HCT116 (cell line): ENCODE measurements around the gene ZNF181. TPM values are rescaled to one million over a fixed set of nuclear protein-coding genes. Genes with fewer than 3 reads are reported as not detected.

Experiments
- ATAC-seq: fragments of 200-7000 bp; cut with Tn5 transposase; 2 replicates; pipeline ENCODE4 v1.9.1; 2020; ENCODE audit warnings: mild to moderate bottlenecking, moderate library complexity
- BruUV-seq: library from RNA; stranded (reverse); fragments of 400-500 nt; replicated peaks from 2 replicates; lab custom pipeline; 2021; lab: Mats Ljungman, UMichigan
- CTCF ChIA-PET: fragments of 300-600 bp; sonication (Branson Sonifier 250); formaldehyde crosslinking; loops from one replicate; lab custom pipeline; 2021; ENCODE audit warnings: antibody characterized with exemption; lab: Charles Lee
- POLR2A ChIA-PET: fragments of 300-600, 350-600 bp; sonication (Branson Sonifier 250); formaldehyde crosslinking; loops from one replicate; lab custom pipeline; 2021; ENCODE audit warnings: antibody characterized with exemption; lab: Charles Lee
- RAD21 ChIA-PET, 2 experiments: fragments of 300-600 bp; sonication (Branson Sonifier 250); formaldehyde crosslinking; loops; one replicate each; lab custom pipeline; 2023; ENCODE audit warnings: low total read pairs in 2 of 2; ENCODE audit not compliant: uncharacterized antibody in 2 of 2, unreplicated experiment in 2 of 2, low non-redundant PET in 1 of 2; lab: Charles Lee
- DNase-seq: peaks from one replicate; pipeline ENCODE4 v3.0.0-alpha.2; 2010; ENCODE audit warnings: low read depth, low spot score
- H2AFZ ChIP-seq: fragments of 200-600 bp; shearing (Covaris generic), sonication (generic); 2 replicates; pipeline ENCODE4 v1.6.1; 2017; ENCODE audit warnings: low read depth, mixed run types, mixed read lengths, antibody characterized with exemption, low read length; ENCODE audit not compliant: poor library complexity, severe bottlenecking
- H3K27ac ChIP-seq: 2 replicates; pipeline ENCODE4 v1.5.1; 2012; ENCODE audit warnings: low read depth, low read length
- H3K27me3 ChIP-seq: fragments of 200-600 bp; sonication (generic); 2 replicates; pipeline ENCODE4 v1.6.1; 2016; ENCODE audit warnings: mixed run types, low read length, mixed read lengths; ENCODE audit not compliant: insufficient read depth
- H3K36me3 ChIP-seq, 2 experiments: fragments of 200-500 bp in 1 of 2; fragments of 200-600 bp in 1 of 2; sonication (Bioruptor generic) in 1 of 2; sonication (generic) in 1 of 2; 2 replicates each; pipeline versions ENCODE4 v1.5.1 to v1.6.1; 2014 to 2016; ENCODE audit warnings: low read length in 2 of 2, inconsistent platforms in 1 of 2, mixed read lengths in 1 of 2, mixed run types in 1 of 2; ENCODE audit not compliant: insufficient read depth in 2 of 2, control insufficient read depth in 1 of 2
- H3K4me1 ChIP-seq, 2 experiments: fragments of 200-600 bp in 1 of 2; sonication (generic) in 1 of 2; 2 replicates each; pipeline versions ENCODE4 v1.5.1 to v1.6.1; 2012 to 2017; ENCODE audit warnings: low read length in 2 of 2, inconsistent platforms in 1 of 2, mild to moderate bottlenecking in 1 of 2, mixed read lengths in 1 of 2, mixed run types in 1 of 2, moderate library complexity in 1 of 2; ENCODE audit not compliant: insufficient read depth in 2 of 2, control insufficient read depth in 1 of 2
- H3K4me2 ChIP-seq: fragments of 200-600 bp; sonication (generic); 2 replicates; pipeline ENCODE4 v1.6.1; 2017; ENCODE audit warnings: mixed run types, low read length, mixed read lengths
- H3K4me3 ChIP-seq, 2 experiments: fragments of 200-600 bp in 1 of 2; sonication (generic) in 1 of 2; replicated peaks in 1 of 2; 2 replicates each; pipeline ENCODE4 v1.5.1; 2011 to 2016; ENCODE audit warnings: low read length in 2 of 2, control low read depth in 1 of 2, low read depth in 1 of 2, mild to moderate bottlenecking in 1 of 2, mixed read lengths in 1 of 2, mixed run types in 1 of 2
- H3K79me2 ChIP-seq: fragments of 200-600 bp; sonication (generic); 2 replicates; pipeline ENCODE4 v1.6.1; 2017; ENCODE audit warnings: mild to moderate bottlenecking, mixed run types, low read length, moderate library complexity, mixed read lengths; ENCODE audit not compliant: insufficient read depth
- H3K9ac ChIP-seq: fragments of 200-600 bp; sonication (generic); 2 replicates; pipeline ENCODE4 v1.6.1; 2016; ENCODE audit warnings: low read length, mixed read lengths
- H3K9me2 ChIP-seq: fragments of 200-600 bp; sonication (generic), shearing (Covaris generic); 2 replicates; pipeline ENCODE4 v1.6.1; 2017; ENCODE audit warnings: mixed run types, mild to moderate bottlenecking, moderate library complexity; ENCODE audit not compliant: insufficient read depth
- H3K9me3 ChIP-seq, 2 experiments: fragments of 200-500 bp in 1 of 2; fragments of 200-600 bp in 1 of 2; sonication (Bioruptor generic) in 1 of 2; sonication (generic) in 1 of 2; 2 replicates each; pipeline ENCODE4 v1.6.1; 2014 to 2017; ENCODE audit warnings: low read length in 2 of 2, mixed read lengths in 2 of 2, inconsistent platforms in 1 of 2, low read depth in 1 of 2, mild to moderate bottlenecking in 1 of 2, mixed run types in 1 of 2, moderate library complexity in 1 of 2; ENCODE audit not compliant: control insufficient read depth in 1 of 2, insufficient read depth in 1 of 2
- H4K20me1 ChIP-seq: fragments of 200-600 bp; sonication (generic), shearing (Covaris generic); 2 replicates; pipeline ENCODE4 v1.6.1; 2017; ENCODE audit warnings: mixed run types, mild to moderate bottlenecking, moderate library complexity; ENCODE audit not compliant: insufficient read depth
- EGR1 ChIP-seq: IDR thresholded peaks from 2 replicates; pipeline ENCODE4 v1.6.1; 2012; ENCODE audit warnings: low read depth
- ELF1 ChIP-seq: IDR thresholded peaks from 2 replicates; pipeline ENCODE4 v1.6.1; 2012; ENCODE audit warnings: low read depth, borderline replicate concordance
- FOSL1 ChIP-seq: IDR thresholded peaks from 2 replicates; pipeline ENCODE4 v1.6.1; 2012; ENCODE audit warnings: low read depth
- POLR2AphosphoS5 ChIP-seq: IDR thresholded peaks from 2 replicates; pipeline ENCODE4 v1.6.1; 2011; ENCODE audit warnings: mild to moderate bottlenecking, low read depth, low read length, moderate library complexity
- RAD21 ChIP-seq: IDR thresholded peaks from 2 replicates; pipeline ENCODE4 v1.6.1; 2012; ENCODE audit warnings: low read depth, mild to moderate bottlenecking
- SP1 ChIP-seq: IDR thresholded peaks from 2 replicates; pipeline ENCODE4 v1.6.1; 2012; ENCODE audit warnings: low read depth
- SRF ChIP-seq: IDR thresholded peaks from 2 replicates; pipeline ENCODE4 v1.6.1; 2012; ENCODE audit warnings: low read depth
- YY1 ChIP-seq: IDR thresholded peaks from 2 replicates; pipeline ENCODE4 v1.6.1; 2011; ENCODE audit warnings: low read length, low read depth, moderate library complexity, mild to moderate bottlenecking; ENCODE audit not compliant: insufficient replicate concordance; ENCODE audit errors: extremely low read depth
- ZNF274 ChIP-seq: fragments of 200-500 bp; sonication (Bioruptor generic); IDR thresholded peaks from 2 replicates; pipeline ENCODE4 v1.6.1; 2014; ENCODE audit warnings: mild to moderate bottlenecking, low read depth, low read length, inconsistent platforms
- intact Hi-C: fragments of 100-400 bp; cut with micrococcal nuclease; formaldehyde crosslinking; loops from 2 replicates; pipeline ENCODE4 v1.10.0; 2022
- total RNA-seq: library from RNA; stranded (reverse); gene quantifications from one replicate; pipeline ENCODE4 v1.2.1, GENCODE V29; 2021; ENCODE audit not compliant: unreplicated experiment
- TF ChIP-seq, protein P1 (sequence below), 3 experiments: fragments of 200-600 bp in 1 of 3; sonication (generic) in 1 of 3; IDR thresholded peaks in 2 of 3; conservative IDR thresholded peaks in 1 of 3; 2 replicates each; pipeline ENCODE4 v1.5.1; 2012 to 2017; ENCODE audit warnings: low read depth in 2 of 3, low read length in 2 of 3, antibody characterized with exemption in 1 of 3, borderline replicate concordance in 1 of 3, control low read depth in 1 of 3, mild to moderate bottlenecking in 1 of 3, mixed read lengths in 1 of 3, mixed run types in 1 of 3, moderate library complexity in 1 of 3; ENCODE audit not compliant: insufficient read depth in 1 of 3
- TF ChIP-seq, protein P2 (sequence below): IDR thresholded peaks from 2 replicates; pipeline ENCODE4 v1.6.1; 2012
- TF ChIP-seq, protein P3 (sequence below): IDR thresholded peaks from 2 replicates; pipeline ENCODE4 v1.6.1; 2011; ENCODE audit warnings: mild to moderate bottlenecking, low read length, moderate library complexity; ENCODE audit not compliant: insufficient replicate concordance; ENCODE audit errors: extremely low read depth
- TF ChIP-seq, protein P4 (sequence below): IDR thresholded peaks from 2 replicates; pipeline ENCODE4 v1.6.1; 2012
- TF ChIP-seq, protein P5 (sequence below): IDR thresholded peaks from 2 replicates; pipeline ENCODE4 v1.6.1; 2012; ENCODE audit warnings: low read depth

Gene ZNF181
- total RNA-seq, 1 experiment from 2014 or later, result 4.0 TPM

DNA sequence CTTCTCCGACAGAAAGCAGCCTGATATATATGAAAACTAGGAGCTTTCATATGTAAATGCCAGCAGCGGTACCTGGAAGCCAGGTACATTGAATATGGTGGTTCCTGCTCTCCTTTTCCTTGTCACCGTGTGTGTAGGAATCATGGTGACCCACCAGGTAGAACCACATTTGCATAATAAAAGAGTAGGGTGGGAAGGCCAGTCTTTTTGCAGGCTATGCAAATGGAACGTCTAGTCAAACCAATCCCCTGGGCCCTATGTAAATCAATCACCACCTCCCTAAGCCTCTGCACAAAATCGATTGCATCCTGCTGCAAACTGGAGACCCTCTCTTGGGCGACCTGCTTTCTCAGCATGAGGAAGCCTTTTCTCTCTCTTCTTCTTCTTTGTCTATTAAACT lies 22.2 kb upstream of the ZNF181 start:
- no peak for TF ChIP-seq SRF
- TF ChIP-seq, protein P1, sequence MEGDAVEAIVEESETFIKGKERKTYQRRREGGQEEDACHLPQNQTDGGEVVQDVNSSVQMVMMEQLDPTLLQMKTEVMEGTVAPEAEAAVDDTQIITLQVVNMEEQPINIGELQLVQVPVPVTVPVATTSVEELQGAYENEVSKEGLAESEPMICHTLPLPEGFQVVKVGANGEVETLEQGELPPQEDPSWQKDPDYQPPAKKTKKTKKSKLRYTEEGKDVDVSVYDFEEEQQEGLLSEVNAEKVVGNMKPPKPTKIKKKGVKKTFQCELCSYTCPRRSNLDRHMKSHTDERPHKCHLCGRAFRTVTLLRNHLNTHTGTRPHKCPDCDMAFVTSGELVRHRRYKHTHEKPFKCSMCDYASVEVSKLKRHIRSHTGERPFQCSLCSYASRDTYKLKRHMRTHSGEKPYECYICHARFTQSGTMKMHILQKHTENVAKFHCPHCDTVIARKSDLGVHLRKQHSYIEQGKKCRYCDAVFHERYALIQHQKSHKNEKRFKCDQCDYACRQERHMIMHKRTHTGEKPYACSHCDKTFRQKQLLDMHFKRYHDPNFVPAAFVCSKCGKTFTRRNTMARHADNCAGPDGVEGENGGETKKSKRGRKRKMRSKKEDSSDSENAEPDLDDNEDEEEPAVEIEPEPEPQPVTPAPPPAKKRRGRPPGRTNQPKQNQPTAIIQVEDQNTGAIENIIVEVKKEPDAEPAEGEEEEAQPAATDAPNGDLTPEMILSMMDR (IDR thresholded peaks at IDR 0.05 in 2 of 3, conservative IDR thresholded peaks at IDR 0.05 in 1 of 3; ENCODE audit: borderline replicate concordance in 1 of 3, insufficient read depth in 1 of 3, low read depth in 2 of 3, low read length in 2 of 3), result no peak
- no peak for TF ChIP-seq FOSL1
- no peak for TF ChIP-seq YY1
- TF ChIP-seq, protein P2, sequence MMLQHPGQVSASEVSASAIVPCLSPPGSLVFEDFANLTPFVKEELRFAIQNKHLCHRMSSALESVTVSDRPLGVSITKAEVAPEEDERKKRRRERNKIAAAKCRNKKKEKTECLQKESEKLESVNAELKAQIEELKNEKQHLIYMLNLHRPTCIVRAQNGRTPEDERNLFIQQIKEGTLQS, result no peak
- TF ChIP-seq RAD21, result no peak
- TF ChIP-seq, protein P3, sequence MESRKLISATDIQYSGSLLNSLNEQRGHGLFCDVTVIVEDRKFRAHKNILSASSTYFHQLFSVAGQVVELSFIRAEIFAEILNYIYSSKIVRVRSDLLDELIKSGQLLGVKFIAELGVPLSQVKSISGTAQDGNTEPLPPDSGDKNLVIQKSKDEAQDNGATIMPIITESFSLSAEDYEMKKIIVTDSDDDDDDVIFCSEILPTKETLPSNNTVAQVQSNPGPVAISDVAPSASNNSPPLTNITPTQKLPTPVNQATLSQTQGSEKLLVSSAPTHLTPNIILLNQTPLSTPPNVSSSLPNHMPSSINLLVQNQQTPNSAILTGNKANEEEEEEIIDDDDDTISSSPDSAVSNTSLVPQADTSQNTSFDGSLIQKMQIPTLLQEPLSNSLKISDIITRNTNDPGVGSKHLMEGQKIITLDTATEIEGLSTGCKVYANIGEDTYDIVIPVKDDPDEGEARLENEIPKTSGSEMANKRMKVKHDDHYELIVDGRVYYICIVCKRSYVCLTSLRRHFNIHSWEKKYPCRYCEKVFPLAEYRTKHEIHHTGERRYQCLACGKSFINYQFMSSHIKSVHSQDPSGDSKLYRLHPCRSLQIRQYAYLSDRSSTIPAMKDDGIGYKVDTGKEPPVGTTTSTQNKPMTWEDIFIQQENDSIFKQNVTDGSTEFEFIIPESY, result no peak
- TF ChIP-seq POLR2AphosphoS5, result no peak
- TF ChIP-seq, protein P4, sequence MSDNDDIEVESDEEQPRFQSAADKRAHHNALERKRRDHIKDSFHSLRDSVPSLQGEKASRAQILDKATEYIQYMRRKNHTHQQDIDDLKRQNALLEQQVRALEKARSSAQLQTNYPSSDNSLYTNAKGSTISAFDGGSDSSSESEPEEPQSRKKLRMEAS, result no peak
- TF ChIP-seq, protein P5, sequence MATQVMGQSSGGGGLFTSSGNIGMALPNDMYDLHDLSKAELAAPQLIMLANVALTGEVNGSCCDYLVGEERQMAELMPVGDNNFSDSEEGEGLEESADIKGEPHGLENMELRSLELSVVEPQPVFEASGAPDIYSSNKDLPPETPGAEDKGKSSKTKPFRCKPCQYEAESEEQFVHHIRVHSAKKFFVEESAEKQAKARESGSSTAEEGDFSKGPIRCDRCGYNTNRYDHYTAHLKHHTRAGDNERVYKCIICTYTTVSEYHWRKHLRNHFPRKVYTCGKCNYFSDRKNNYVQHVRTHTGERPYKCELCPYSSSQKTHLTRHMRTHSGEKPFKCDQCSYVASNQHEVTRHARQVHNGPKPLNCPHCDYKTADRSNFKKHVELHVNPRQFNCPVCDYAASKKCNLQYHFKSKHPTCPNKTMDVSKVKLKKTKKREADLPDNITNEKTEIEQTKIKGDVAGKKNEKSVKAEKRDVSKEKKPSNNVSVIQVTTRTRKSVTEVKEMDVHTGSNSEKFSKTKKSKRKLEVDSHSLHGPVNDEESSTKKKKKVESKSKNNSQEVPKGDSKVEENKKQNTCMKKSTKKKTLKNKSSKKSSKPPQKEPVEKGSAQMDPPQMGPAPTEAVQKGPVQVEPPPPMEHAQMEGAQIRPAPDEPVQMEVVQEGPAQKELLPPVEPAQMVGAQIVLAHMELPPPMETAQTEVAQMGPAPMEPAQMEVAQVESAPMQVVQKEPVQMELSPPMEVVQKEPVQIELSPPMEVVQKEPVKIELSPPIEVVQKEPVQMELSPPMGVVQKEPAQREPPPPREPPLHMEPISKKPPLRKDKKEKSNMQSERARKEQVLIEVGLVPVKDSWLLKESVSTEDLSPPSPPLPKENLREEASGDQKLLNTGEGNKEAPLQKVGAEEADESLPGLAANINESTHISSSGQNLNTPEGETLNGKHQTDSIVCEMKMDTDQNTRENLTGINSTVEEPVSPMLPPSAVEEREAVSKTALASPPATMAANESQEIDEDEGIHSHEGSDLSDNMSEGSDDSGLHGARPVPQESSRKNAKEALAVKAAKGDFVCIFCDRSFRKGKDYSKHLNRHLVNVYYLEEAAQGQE, result no peak
- no peak for TF ChIP-seq EGR1
- TF ChIP-seq ZNF274, result no peak
- no peak for TF ChIP-seq SP1
- no peak for TF ChIP-seq ELF1
- CTCF ChIA-PET, result interaction anchor here (1.1 to 2.7 kb wide), 5 partner anchors 34 to 934 kb away, joined by 3 to 27 read pairs (median 4); partner anchors contain the start of genes SCGB2B2 and ZNF302
- Histone ChIP-seq H3K4me2 (no peak overlapping the region), H2AFZ (no peak overlapping the region), H3K4me3 (no peak overlapping the region), H3K79me2 (no peaks in the 10 kb centered on the region), H3K4me1 (no peaks in the 10 kb centered on the region), H4K20me1 (no peaks in the 10 kb centered on the region), H3K36me3 (no peaks in the 10 kb centered on the region), H3K9me3 (peaks cover 0 to 4% of the 10 kb centered on the region in 2 experiments; a peak in 1 of 4 replicates), H3K9ac (no peak overlapping the region), H3K9me2 (no peaks in the 10 kb centered on the region), H3K27ac (no peak overlapping the region), H3K27me3 (no peaks in the 10 kb centered on the region)
- POLR2A ChIA-PET, result interaction anchor here (1.4 kb wide), 1 partner anchor 34 kb away, joined by 3 read pairs; the partner anchor contains the start of gene ZNF302
- intact Hi-C loops, result loop anchor here (1.0 to 10.0 kb wide), 5 partner anchors 73 to 935 kb away; no protein-coding TSS in a partner anchor
- ATAC-seq, result no peak
- BruUV-seq, result no TSS peak
- no peak for DNase-seq
- RAD21 ChIA-PET, result no interaction called here
